OCI-LY3 (cell line): Measurements from ENCODE around the gene AP1S3.
A peak's percentile ranks its signal among the peaks of the same experiment; 100 is the strongest.

ENCODE experiments used
- H2AFZ ChIP-seq: fragments of 200-600, 300-600 bp; shearing (Covaris generic); 2 replicates; pipeline ENCODE4 v1.6.0; 2014; ENCODE audit warnings: antibody characterized with exemption, low read depth, low read length
- H3K27ac ChIP-seq: fragments of 200-600, 300-600 bp; sonication (generic); 2 replicates; pipeline ENCODE4 v1.5.1; 2014; ENCODE audit warnings: mild to moderate bottlenecking, low read length, moderate library complexity, mixed read lengths
- H3K27me3 ChIP-seq: fragments of 200-600, 300-600 bp; sonication (generic); 2 replicates; pipeline ENCODE4 v1.6.1; 2014; ENCODE audit warnings: low read depth, low read length, mixed read lengths
- H3K36me3 ChIP-seq: fragments of 200-600, 300-600 bp; sonication (generic); replicated peaks from 2 replicates; pipeline ENCODE3; 2014; ENCODE audit warnings: low read depth, low read length, mixed read lengths
- H3K4me1 ChIP-seq: fragments of 300-600, 200-600 bp; sonication (generic); 2 replicates; pipeline ENCODE4 v1.6.1; 2014; ENCODE audit warnings: low read length, mixed read lengths
- H3K4me2 ChIP-seq: fragments of 200-600, 300-600 bp; sonication (generic); 2 replicates; pipeline ENCODE4 v1.6.1; 2014; ENCODE audit warnings: low read length, mixed read lengths
- H3K4me3 ChIP-seq: fragments of 300-600, 200-600 bp; sonication (generic); 2 replicates; pipeline ENCODE4 v1.5.1; 2014; ENCODE audit warnings: antibody characterized with exemption, mild to moderate bottlenecking, low read length, moderate library complexity
- H3K79me2 ChIP-seq: fragments of 300-600, 200-600 bp; shearing (Covaris generic); 2 replicates; pipeline ENCODE4 v1.6.1; 2014; ENCODE audit warnings: mild to moderate bottlenecking, low read length, mixed read lengths
- H3K9ac ChIP-seq: fragments of 300-600, 200-600 bp; shearing (Covaris generic); 2 replicates; pipeline ENCODE4 v1.6.0; 2014; ENCODE audit warnings: mild to moderate bottlenecking, low read length, moderate library complexity
- H3K9me3 ChIP-seq: fragments of 200-600, 300-600 bp; shearing (Covaris generic); 2 replicates; pipeline ENCODE4 v1.6.1; 2014; ENCODE audit warnings: low read length, mixed read lengths; ENCODE audit not compliant: insufficient read depth
- H4K20me1 ChIP-seq: fragments of 200-600, 300-600 bp; sonication (generic); 2 replicates; pipeline ENCODE4 v1.6.1; 2016; ENCODE audit warnings: low read length, mixed read lengths; ENCODE audit not compliant: insufficient read depth
- EZH2phosphoT487 ChIP-seq: fragments of 200-600 bp; shearing (Covaris generic); IDR thresholded peaks from 2 replicates; pipeline ENCODE4 v1.6.1; 2018; ENCODE audit warnings: antibody characterized with exemption, mixed run types, low read depth
- TF ChIP-seq, protein P1 (sequence below): fragments of 200-600, 300-600 bp; sonication (generic); IDR thresholded peaks from 2 replicates; pipeline ENCODE4 v1.5.1; 2014; ENCODE audit warnings: antibody characterized with exemption, low read length, low read depth

The AP1S3 gene

DNA sequence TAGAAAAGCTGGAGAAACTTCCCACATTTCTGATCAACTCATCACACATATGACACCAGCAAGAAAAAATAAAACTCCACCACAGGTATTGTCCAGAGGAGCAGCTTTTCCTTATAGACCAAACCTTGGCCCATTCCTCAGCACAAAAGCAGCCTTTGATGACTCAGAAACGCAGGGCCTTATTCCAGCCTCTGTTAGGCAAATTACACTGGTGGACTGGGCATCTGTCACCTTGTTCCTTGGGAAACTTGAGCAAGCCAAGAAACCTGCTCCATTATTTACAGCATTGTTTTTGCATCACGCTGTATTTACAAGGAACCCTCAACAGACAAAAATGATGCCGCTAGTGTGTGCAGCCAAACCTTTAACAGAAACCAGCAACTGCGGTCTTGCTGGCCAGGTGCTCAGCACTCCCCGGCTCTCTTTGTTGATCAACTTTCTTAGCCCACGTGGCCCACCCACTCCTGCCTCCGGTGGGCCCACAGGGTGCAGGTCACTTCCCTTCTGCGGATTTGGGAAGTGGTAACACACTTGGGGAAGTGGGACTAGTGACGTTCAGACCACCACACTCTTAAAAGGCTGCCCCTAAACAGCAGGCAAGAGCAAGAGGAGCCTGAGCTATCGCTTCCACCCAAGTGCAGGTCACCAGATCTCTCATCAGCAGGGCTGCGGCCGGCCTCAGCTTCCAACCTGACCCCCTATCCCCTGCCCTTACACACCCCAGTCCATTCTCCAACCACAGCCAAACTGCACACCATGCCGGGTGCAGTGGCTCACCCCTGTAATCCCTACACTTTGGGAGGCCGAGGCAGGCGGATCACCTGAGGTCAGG is 1.5 kb downstream of the AP1S3 start:
- Histone ChIP-seq H2AFZ (no peak overlapping the region), H4K20me1 (peaks cover 21% of the 10 kb centered on the region; the same call in 1 of the 2 replicates), H3K9me3 (no peaks in the 10 kb centered on the region), H3K27me3 (no peaks in the 10 kb centered on the region), H3K4me2 (peak overlapping the region; percentile 78), H3K79me2 (peaks cover 47% of the 10 kb centered on the region), H3K4me1 (peaks cover 6% of the 10 kb centered on the region), H3K36me3 (no peaks in the 10 kb centered on the region), H3K4me3 (peak overlapping the region; percentile 95), H3K27ac (peak overlapping the region; percentile 49), H3K9ac (peak overlapping the region; percentile 79; the same call in 1 of the 2 replicates)
- TF ChIP-seq EZH2phosphoT487, result no peak
- TF ChIP-seq, protein P1, sequence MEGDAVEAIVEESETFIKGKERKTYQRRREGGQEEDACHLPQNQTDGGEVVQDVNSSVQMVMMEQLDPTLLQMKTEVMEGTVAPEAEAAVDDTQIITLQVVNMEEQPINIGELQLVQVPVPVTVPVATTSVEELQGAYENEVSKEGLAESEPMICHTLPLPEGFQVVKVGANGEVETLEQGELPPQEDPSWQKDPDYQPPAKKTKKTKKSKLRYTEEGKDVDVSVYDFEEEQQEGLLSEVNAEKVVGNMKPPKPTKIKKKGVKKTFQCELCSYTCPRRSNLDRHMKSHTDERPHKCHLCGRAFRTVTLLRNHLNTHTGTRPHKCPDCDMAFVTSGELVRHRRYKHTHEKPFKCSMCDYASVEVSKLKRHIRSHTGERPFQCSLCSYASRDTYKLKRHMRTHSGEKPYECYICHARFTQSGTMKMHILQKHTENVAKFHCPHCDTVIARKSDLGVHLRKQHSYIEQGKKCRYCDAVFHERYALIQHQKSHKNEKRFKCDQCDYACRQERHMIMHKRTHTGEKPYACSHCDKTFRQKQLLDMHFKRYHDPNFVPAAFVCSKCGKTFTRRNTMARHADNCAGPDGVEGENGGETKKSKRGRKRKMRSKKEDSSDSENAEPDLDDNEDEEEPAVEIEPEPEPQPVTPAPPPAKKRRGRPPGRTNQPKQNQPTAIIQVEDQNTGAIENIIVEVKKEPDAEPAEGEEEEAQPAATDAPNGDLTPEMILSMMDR, result no peak

DNA sequence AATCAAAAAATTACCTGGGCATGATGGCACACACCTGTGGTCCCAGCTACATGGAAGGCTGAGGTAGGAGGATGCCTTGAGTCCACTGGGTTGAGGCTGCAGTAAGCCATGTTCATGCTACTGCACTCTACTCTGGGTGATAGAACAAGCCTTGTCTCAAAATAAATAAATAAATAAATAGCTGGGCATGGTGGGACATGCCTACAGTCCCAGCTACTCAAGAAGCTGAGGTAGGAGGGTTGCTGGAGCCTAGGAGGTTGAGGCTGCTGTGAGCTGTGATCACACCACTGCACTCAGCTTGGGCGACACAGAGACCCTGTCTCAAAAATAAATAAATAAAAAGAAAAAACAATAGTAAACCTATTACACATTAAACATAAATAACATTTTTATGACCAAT is 3.0 kb downstream of the AP1S3 start:
- H3K4me2 ChIP-seq, result no peak overlapping the region
- no peaks in the 10 kb centered on the region for H3K36me3 ChIP-seq
- no peaks in the 10 kb centered on the region for H3K9me3 ChIP-seq
- no peak for TF ChIP-seq EZH2phosphoT487
- TF ChIP-seq, protein P1, result no peak
- no peak overlapping the region for H3K27ac ChIP-seq
- H3K4me1 ChIP-seq, result peaks cover 6% of the 10 kb centered on the region
- H3K4me3 ChIP-seq, result no peak overlapping the region
- peaks cover 55% of the 10 kb centered on the region for H3K79me2 ChIP-seq
- H3K27me3 ChIP-seq, result no peaks in the 10 kb centered on the region
- H3K9ac ChIP-seq, result no peak overlapping the region
- peaks cover 21% of the 10 kb centered on the region; the same call in 1 of the 2 replicates for H4K20me1 ChIP-seq
- H2AFZ ChIP-seq, result no peak overlapping the region

DNA sequence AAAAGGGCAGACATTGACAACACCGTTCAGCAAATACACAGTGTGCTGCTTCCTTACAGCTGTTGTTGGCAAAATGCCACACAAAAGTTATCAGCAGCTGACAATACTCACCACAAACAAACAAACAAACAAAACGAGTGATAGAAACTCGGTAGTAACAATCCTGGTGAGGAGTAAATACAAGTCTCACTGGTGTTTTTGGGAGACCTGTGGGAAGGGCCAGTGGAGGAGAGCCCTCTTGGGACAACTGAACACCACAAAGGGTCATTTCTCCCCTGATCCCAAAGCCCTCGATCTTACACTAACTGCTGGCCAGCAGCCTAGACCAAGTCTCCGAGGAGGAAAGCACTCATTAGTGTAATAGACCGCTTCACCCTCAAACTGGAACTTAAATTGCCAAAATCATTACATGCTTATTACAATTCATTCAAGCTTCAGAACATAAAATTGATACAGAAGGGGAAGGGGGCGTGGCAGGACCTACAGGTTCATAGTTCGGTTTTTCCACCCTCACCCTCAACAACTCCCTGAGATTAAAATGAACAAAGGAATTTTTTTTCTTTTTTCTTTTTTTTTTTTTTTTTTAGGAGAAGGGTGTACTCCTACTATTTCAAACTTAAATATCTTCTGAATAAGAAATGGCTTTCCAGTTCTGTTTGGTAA is 5.0 kb downstream of the AP1S3 start:
- peaks cover 21% of the 10 kb centered on the region; the same call in 1 of the 2 replicates for H4K20me1 ChIP-seq
- H3K27ac ChIP-seq, result no peak overlapping the region
- H3K4me3 ChIP-seq, result no peak overlapping the region
- H3K27me3 ChIP-seq, result no peaks in the 10 kb centered on the region
- no peak overlapping the region for H3K9ac ChIP-seq
- no peak overlapping the region for H3K4me2 ChIP-seq
- no peak for TF ChIP-seq EZH2phosphoT487
- no peaks in the 10 kb centered on the region for H3K36me3 ChIP-seq
- H3K79me2 ChIP-seq, result peaks cover 61% of the 10 kb centered on the region
- peaks cover 6% of the 10 kb centered on the region for H3K4me1 ChIP-seq
- H2AFZ ChIP-seq, result no peak overlapping the region
- no peaks in the 10 kb centered on the region for H3K9me3 ChIP-seq

DNA sequence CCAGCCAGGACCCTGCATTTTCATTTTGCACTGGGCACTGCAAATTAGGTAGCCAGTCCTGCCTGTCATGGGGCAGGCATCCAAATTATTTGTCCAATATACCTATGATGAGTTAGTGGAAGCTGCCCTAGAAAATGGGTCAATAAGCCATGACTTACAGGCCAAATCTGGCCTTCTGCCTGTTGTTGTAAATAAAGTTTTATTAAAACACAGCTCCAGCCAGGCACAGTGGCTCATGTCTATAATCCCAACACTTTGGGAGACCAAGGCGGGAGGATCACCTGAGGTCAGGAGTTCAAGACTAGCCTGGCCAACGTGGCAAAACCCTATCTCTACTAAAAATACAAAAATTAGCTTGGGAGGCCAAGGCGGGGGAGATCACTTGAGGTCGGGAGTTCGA is 8.3 kb downstream of the AP1S3 start:
- H3K4me2 ChIP-seq, result no peak overlapping the region
- peaks cover 3% of the 10 kb centered on the region for H3K36me3 ChIP-seq
- no peak overlapping the region for H3K4me3 ChIP-seq
- H3K9ac ChIP-seq, result no peak overlapping the region
- H3K4me1 ChIP-seq, result peaks cover 10% of the 10 kb centered on the region
- H3K27ac ChIP-seq, result no peak overlapping the region
- H3K27me3 ChIP-seq, result no peaks in the 10 kb centered on the region
- H3K79me2 ChIP-seq, result peaks cover 48% of the 10 kb centered on the region
- TF ChIP-seq, protein P1, result no peak
- no peak for TF ChIP-seq EZH2phosphoT487
- H4K20me1 ChIP-seq, result peaks cover 15% of the 10 kb centered on the region
- H3K9me3 ChIP-seq, result no peaks in the 10 kb centered on the region
- H2AFZ ChIP-seq, result no peak overlapping the region
